H1 (cell line): Measurements from ENCODE around the gene GALNT15. TPM values are rescaled to one million over a fixed set of nuclear protein-coding genes. Genes with fewer than 3 reads are reported as not detected.

ENCODE experiments used
- EGR1 ChIP-seq: IDR thresholded peaks from 2 replicates; pipeline ENCODE4 v1.6.1; 2011; ENCODE audit warnings: low read depth, low read length, borderline replicate concordance
- PHF8 ChIP-seq: fragments of 200-600 bp; sonication (generic); conservative IDR thresholded peaks from 2 replicates; pipeline ENCODE4 v1.7.1; 2012; ENCODE audit warnings: low read depth, mild to moderate bottlenecking, inconsistent platforms, low read length, moderate library complexity
- RBBP5 ChIP-seq: IDR thresholded peaks from 2 replicates; pipeline ENCODE4 v1.7.1; 2012; ENCODE audit warnings: low read depth, mild to moderate bottlenecking, inconsistent platforms, low read length, moderate library complexity, borderline replicate concordance
- SAP30 ChIP-seq: fragments of 300-600 bp; sonication (generic); IDR thresholded peaks from 2 replicates; pipeline ENCODE4 v1.7.1; 2012; ENCODE audit warnings: low read length, moderate library complexity, mild to moderate bottlenecking, inconsistent platforms; ENCODE audit not compliant: insufficient read depth, insufficient replicate concordance
- polyA plus RNA-seq, 7 experiments: library from polyadenylated mRNA; depleted of rRNA in 3 of 7; stranded (reverse) in 5 of 7; unstranded in 2 of 7; fragments of >200 nt in 5 of 7; fragments of 200-250 nt in 2 of 7; gene quantifications; 1 replicate in 5 of 7; 2 replicates in 1 of 7; 4 replicates in 1 of 7; pipeline versions ENCODE4 v1.2.1 to v1.2.3, GENCODE V29; 2011 to 2013; ENCODE audit warnings: missing spikeins in 2 of 7, mixed read lengths in 2 of 7
- total RNA-seq: library from RNA; stranded (reverse); fragmentation: NEBNext Ultra II Directional; extraction: Animal tissue kit (Norgen Biotek cat#: 25700); gene quantifications from 2 replicates; pipeline ENCODE4 v1.2.1, GENCODE V29; 2021
- TF ChIP-seq, protein P1 (sequence below): fragments of 300-600 bp; sonication (generic); IDR thresholded peaks from 2 replicates; pipeline ENCODE4 v1.7.1; 2012; ENCODE audit warnings: low read length, moderate library complexity, mild to moderate bottlenecking, inconsistent platforms; ENCODE audit not compliant: insufficient replicate concordance

Gene GALNT15
- total and polyA plus RNA-seq, 2 of the 8 experiments (the other 6 are each of a cell fraction or from before 2014, with no cell fraction given), result 0.02 TPM; not detected in 1

DNA sequence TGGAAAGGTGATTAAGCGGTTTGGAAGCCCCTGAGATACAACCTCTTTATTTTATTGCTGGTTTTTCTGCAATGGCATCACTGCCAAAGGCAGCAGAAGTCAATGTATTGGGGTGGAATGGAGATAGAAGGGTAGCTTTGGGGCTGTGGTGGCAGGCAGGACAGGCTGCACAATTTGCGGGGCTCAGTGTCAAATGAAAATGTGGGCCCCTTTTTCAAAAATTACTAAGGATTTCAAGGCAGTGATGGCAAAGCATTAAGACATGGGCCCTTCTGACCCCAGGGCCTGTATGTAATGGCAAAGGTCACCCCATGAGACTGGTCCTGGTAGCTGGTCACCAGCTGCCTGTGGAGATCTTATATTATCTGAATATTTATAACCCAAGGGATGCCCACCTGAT, 29.3 kb upstream of the GALNT15 start (continued):
- TF ChIP-seq, protein P1, sequence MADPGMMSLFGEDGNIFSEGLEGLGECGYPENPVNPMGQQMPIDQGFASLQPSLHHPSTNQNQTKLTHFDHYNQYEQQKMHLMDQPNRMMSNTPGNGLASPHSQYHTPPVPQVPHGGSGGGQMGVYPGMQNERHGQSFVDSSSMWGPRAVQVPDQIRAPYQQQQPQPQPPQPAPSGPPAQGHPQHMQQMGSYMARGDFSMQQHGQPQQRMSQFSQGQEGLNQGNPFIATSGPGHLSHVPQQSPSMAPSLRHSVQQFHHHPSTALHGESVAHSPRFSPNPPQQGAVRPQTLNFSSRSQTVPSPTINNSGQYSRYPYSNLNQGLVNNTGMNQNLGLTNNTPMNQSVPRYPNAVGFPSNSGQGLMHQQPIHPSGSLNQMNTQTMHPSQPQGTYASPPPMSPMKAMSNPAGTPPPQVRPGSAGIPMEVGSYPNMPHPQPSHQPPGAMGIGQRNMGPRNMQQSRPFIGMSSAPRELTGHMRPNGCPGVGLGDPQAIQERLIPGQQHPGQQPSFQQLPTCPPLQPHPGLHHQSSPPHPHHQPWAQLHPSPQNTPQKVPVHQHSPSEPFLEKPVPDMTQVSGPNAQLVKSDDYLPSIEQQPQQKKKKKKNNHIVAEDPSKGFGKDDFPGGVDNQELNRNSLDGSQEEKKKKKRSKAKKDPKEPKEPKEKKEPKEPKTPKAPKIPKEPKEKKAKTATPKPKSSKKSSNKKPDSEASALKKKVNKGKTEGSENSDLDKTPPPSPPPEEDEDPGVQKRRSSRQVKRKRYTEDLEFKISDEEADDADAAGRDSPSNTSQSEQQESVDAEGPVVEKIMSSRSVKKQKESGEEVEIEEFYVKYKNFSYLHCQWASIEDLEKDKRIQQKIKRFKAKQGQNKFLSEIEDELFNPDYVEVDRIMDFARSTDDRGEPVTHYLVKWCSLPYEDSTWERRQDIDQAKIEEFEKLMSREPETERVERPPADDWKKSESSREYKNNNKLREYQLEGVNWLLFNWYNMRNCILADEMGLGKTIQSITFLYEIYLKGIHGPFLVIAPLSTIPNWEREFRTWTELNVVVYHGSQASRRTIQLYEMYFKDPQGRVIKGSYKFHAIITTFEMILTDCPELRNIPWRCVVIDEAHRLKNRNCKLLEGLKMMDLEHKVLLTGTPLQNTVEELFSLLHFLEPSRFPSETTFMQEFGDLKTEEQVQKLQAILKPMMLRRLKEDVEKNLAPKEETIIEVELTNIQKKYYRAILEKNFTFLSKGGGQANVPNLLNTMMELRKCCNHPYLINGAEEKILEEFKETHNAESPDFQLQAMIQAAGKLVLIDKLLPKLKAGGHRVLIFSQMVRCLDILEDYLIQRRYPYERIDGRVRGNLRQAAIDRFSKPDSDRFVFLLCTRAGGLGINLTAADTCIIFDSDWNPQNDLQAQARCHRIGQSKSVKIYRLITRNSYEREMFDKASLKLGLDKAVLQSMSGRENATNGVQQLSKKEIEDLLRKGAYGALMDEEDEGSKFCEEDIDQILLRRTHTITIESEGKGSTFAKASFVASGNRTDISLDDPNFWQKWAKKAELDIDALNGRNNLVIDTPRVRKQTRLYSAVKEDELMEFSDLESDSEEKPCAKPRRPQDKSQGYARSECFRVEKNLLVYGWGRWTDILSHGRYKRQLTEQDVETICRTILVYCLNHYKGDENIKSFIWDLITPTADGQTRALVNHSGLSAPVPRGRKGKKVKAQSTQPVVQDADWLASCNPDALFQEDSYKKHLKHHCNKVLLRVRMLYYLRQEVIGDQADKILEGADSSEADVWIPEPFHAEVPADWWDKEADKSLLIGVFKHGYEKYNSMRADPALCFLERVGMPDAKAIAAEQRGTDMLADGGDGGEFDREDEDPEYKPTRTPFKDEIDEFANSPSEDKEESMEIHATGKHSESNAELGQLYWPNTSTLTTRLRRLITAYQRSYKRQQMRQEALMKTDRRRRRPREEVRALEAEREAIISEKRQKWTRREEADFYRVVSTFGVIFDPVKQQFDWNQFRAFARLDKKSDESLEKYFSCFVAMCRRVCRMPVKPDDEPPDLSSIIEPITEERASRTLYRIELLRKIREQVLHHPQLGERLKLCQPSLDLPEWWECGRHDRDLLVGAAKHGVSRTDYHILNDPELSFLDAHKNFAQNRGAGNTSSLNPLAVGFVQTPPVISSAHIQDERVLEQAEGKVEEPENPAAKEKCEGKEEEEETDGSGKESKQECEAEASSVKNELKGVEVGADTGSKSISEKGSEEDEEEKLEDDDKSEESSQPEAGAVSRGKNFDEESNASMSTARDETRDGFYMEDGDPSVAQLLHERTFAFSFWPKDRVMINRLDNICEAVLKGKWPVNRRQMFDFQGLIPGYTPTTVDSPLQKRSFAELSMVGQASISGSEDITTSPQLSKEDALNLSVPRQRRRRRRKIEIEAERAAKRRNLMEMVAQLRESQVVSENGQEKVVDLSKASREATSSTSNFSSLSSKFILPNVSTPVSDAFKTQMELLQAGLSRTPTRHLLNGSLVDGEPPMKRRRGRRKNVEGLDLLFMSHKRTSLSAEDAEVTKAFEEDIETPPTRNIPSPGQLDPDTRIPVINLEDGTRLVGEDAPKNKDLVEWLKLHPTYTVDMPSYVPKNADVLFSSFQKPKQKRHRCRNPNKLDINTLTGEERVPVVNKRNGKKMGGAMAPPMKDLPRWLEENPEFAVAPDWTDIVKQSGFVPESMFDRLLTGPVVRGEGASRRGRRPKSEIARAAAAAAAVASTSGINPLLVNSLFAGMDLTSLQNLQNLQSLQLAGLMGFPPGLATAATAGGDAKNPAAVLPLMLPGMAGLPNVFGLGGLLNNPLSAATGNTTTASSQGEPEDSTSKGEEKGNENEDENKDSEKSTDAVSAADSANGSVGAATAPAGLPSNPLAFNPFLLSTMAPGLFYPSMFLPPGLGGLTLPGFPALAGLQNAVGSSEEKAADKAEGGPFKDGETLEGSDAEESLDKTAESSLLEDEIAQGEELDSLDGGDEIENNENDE, result no peak
- TF ChIP-seq SAP30 (no peak), RBBP5 (no peak), EGR1 (no peak), PHF8 (no peak)
- TF ChIP-seq, all 59 proteins: peak for 0
